ENCODE results near the gene BRF1.

The BRF1 gene

GRCh38 chr14:105192866-105193731 lies 107.7 kb downstream of the BRF1 start:
- DNase-seq = no peak

GRCh38 chr14:105187935-105188524 lies 112.8 kb downstream of the BRF1 start:
- DNase-seq = no peak

GRCh38 chr14:105187116-105187515 lies 113.7 kb downstream of the BRF1 start:
- no peak for DNase-seq

- no peak for DNase-seq
Measured at GRCh38 chr14:105185973-105186372, 114.8 kb downstream of the BRF1 start.

GRCh38 chr14:105185001-105185400 lies 115.8 kb downstream of the BRF1 start:
- no peak for DNase-seq

- no peak for DNase-seq
Measured at GRCh38 chr14:105184461-105184860, 116.3 kb downstream of the BRF1 start.

- no peak for DNase-seq
Measured at GRCh38 chr14:105182296-105183020, 118.3 kb downstream of the BRF1 start.

- no peak for DNase-seq
Measured at GRCh38 chr14:105181549-105182295, 119.1 kb downstream of the BRF1 start.

GRCh38 chr14:105180592-105181548 lies 119.9 kb downstream of the BRF1 start, which contains the start of gene NUDT14:
Gene NUDT14 (minus strand): TSS chr14:105181312. CDS start chr14:105181209, 103 bp downstream.
- peak; percentile 94 for DNase-seq

GRCh38 chr14:105179191-105179590 lies 121.6 kb downstream of the BRF1 start:
- no peak for DNase-seq

GRCh38 chr14:105178868-105179140 lies 122.0 kb downstream of the BRF1 start:
- DNase-seq = no peak

- DNase-seq = no peak
Measured at GRCh38 chr14:105178069-105178867, 122.5 kb downstream of the BRF1 start.

GRCh38 chr14:105177082-105177481 lies 123.7 kb downstream of the BRF1 start:
- DNase-seq = no peak

GRCh38 chr14:105176513-105176912 lies 124.3 kb downstream of the BRF1 start:
- no peak for DNase-seq

- DNase-seq = peak; percentile 59
Measured at GRCh38 chr14:105173901-105174894, 126.6 kb downstream of the BRF1 start.

GRCh38 chr14:105173145-105173544 lies 127.7 kb downstream of the BRF1 start:
- DNase-seq = no peak

GRCh38 chr14:105172476-105172875 lies 128.3 kb downstream of the BRF1 start:
- DNase-seq = no peak

GRCh38 chr14:105171004-105171673 lies 129.7 kb downstream of the BRF1 start:
- no peak for DNase-seq

Measured in CD4-positive, alpha-beta T cell treated with Interleukin-10 for 1 hour (primary cell).